COR-L47 (cell line): Measurements from ENCODE around the gene SSBP4.

Source experiments
- DNase-seq: peaks from one replicate; lab custom pipeline; 2025; lab: John Stamatoyannopoulos, UW

Gene SSBP4

GRCh38 chr19:18421371-18421959 lies 2.3 kb downstream of the SSBP4 start:
- DNase-seq = no peak

GRCh38 chr19:18422530-18423191 lies 3.5 kb downstream of the SSBP4 start:
- no peak for DNase-seq

GRCh38 chr19:18423258-18424020 lies 4.2 kb downstream of the SSBP4 start:
- DNase-seq = no peak

GRCh38 chr19:18424122-18424889 lies 5.1 kb downstream of the SSBP4 start:
- DNase-seq = no peak

- no peak for DNase-seq
These were observed 5.8 kb downstream of the SSBP4 start for GRCh38 chr19:18424890-18425514.

- no peak for DNase-seq
These were observed 6.6 kb downstream of the SSBP4 start for GRCh38 chr19:18425515-18426415.

GRCh38 chr19:18426416-18426767 lies 7.2 kb downstream of the SSBP4 start:
- no peak for DNase-seq

- DNase-seq = no peak
These were observed 8.0 kb downstream of the SSBP4 start for GRCh38 chr19:18427080-18427742.

GRCh38 chr19:18427743-18428113 lies 8.5 kb downstream of the SSBP4 start:
- no peak for DNase-seq

GRCh38 chr19:18428173-18428786 lies 9.1 kb downstream of the SSBP4 start:
- DNase-seq = no peak

GRCh38 chr19:18428787-18429674 lies 9.8 kb downstream of the SSBP4 start:
- peak; percentile 93 for DNase-seq

GRCh38 chr19:18429717-18430416 lies 10.7 kb downstream of the SSBP4 start:
- DNase-seq = no peak

- DNase-seq = no peak
These were observed 11.4 kb downstream of the SSBP4 start for GRCh38 chr19:18430417-18431144.

GRCh38 chr19:18431351-18432197 lies 12.4 kb downstream of the SSBP4 start:
- DNase-seq = no peak

- DNase-seq = no peak
These were observed 13.2 kb downstream of the SSBP4 start for GRCh38 chr19:18432275-18433014.
